Neutrophil (primary cell): Measurements from ENCODE around the gene TEX26.

Source experiments
- H3K27ac ChIP-seq: fragments of 200-600 bp; sonication (generic); 2 replicates; pipeline ENCODE4 v1.5.1; 2016; ENCODE audit warnings: mild to moderate bottlenecking, moderate library complexity
- H3K27me3 ChIP-seq: fragments of 200-600 bp; sonication (generic); 2 replicates; pipeline ENCODE4 v1.6.0; 2016; ENCODE audit warnings: mild to moderate bottlenecking
- H3K36me3 ChIP-seq: fragments of 200-600 bp; sonication (generic); 2 replicates; pipeline ENCODE4 v1.5.1; 2017
- H3K4me1 ChIP-seq, 2 experiments: fragments of 200-600 bp in 1 of 2; sonication (generic) in 1 of 2; 1 replicate in 1 of 2; 2 replicates in 1 of 2; pipeline versions ENCODE4 v1.5.1 to v1.6.1; 2013 to 2016; ENCODE audit warnings: low read depth in 1 of 2, low read length in 1 of 2, mild to moderate bottlenecking in 1 of 2, moderate library complexity in 1 of 2; ENCODE audit not compliant: control insufficient read depth in 1 of 2, insufficient read depth in 1 of 2
- H3K4me3 ChIP-seq, 2 experiments: fragments of 200-600 bp in 1 of 2; sonication (generic) in 1 of 2; 1 replicate in 1 of 2; 2 replicates in 1 of 2; pipeline ENCODE4 v1.5.1; 2013 to 2016; ENCODE audit warnings: low read depth in 1 of 2, low read length in 1 of 2, mild to moderate bottlenecking in 1 of 2, moderate library complexity in 1 of 2
- H3K9me3 ChIP-seq: fragments of 200-600 bp; sonication (generic); 2 replicates; pipeline ENCODE4 v1.5.1; 2016
- CTCF ChIP-seq: fragments of 200-600 bp; sonication (generic); IDR thresholded peaks from 2 replicates; pipeline ENCODE4 v1.5.1; 2016; ENCODE audit warnings: antibody characterized with exemption

The TEX26 gene

GRCh38 chr13:30932481-30933353 lies at the start of gene TEX26:
TEX26 (plus strand) TSS chr13:30932656; CDS start chr13:30932716, 60 bp downstream.
- no peak for TF ChIP-seq CTCF
- H3K27me3 ChIP-seq: peaks cover 38% of the 10 kb centered on the region
- H3K27ac ChIP-seq: no peak within 1 kb of the TSS
- no peak within 1 kb of the TSS for H3K4me3 ChIP-seq
- no peaks in the 10 kb centered on the region for H3K9me3 ChIP-seq
- H3K36me3 ChIP-seq: no peaks in the 10 kb centered on the region
- no peaks in the 10 kb centered on the region for H3K4me1 ChIP-seq

GRCh38 chr13:30882996-30883766 lies 49.3 kb upstream of the TEX26 start:
- H3K9me3 ChIP-seq: no peaks in the 10 kb centered on the region
- H3K4me3 ChIP-seq: no peak overlapping the region
- no peaks in the 10 kb centered on the region for H3K36me3 ChIP-seq
- no peak overlapping the region for H3K27ac ChIP-seq
- H3K27me3 ChIP-seq: peaks cover 37% of the 10 kb centered on the region
- TF ChIP-seq CTCF: no peak
- no peaks in the 10 kb centered on the region for H3K4me1 ChIP-seq

GRCh38 chr13:30884543-30884942 lies 47.9 kb upstream of the TEX26 start:
- Histone ChIP-seq H3K9me3 (no peaks in the 10 kb centered on the region), H3K36me3 (no peaks in the 10 kb centered on the region), H3K27me3 (peaks cover 36% of the 10 kb centered on the region), H3K27ac (no peak overlapping the region), H3K4me3 (no peak overlapping the region), H3K4me1 (no peaks in the 10 kb centered on the region)
- TF ChIP-seq CTCF: no peak

GRCh38 chr13:30889196-30889690 lies 43.2 kb upstream of the TEX26 start:
- Histone ChIP-seq H3K36me3 (no peaks in the 10 kb centered on the region), H3K4me1 (no peaks in the 10 kb centered on the region), H3K9me3 (no peaks in the 10 kb centered on the region), H3K27ac (no peak overlapping the region), H3K4me3 (no peak overlapping the region), H3K27me3 (peaks cover 12% of the 10 kb centered on the region)
- TF ChIP-seq CTCF: no peak

- Histone ChIP-seq H3K36me3 (no peaks in the 10 kb centered on the region), H3K9me3 (no peaks in the 10 kb centered on the region), H3K27ac (no peak overlapping the region), H3K4me3 (no peak overlapping the region), H3K27me3 (peaks cover 14% of the 10 kb centered on the region), H3K4me1 (no peaks in the 10 kb centered on the region)
- TF ChIP-seq CTCF: no peak
Measured at GRCh38 chr13:30892966-30893365, 39.5 kb upstream of the TEX26 start.
